ENCODE measurements around the gene CCDC80. TPM values are rescaled to one million over a fixed set of nuclear protein-coding genes. Genes with fewer than 3 reads are reported as not detected.

Gene CCDC80
- total and polyA plus RNA-seq, 9 of the 15 experiments (the other 6 are each of a cell fraction or from before 2014, with no cell fraction given) = 0.17 to 2.0 (median 1.1) TPM

GRCh38 chr3:112629425-112629824, 11.5 kb downstream of the CCDC80 start:
- no TSS peak for BruUV-seq (replicated peaks)
- Histone ChIP-seq H3K36me3 (ENCODE audit: control insufficient read depth, insufficient read depth, low read length) (no peaks in the 10 kb centered on the region), H3K9me1 (ENCODE audit: control insufficient read depth, insufficient read depth, low read length) (no peaks in the 10 kb centered on the region), H3K4me1 (replicated peaks in 1 of 2; ENCODE audit: control insufficient read depth in 2 of 2, insufficient read depth in 2 of 2, low read length in 2 of 2) (no peaks in the 10 kb centered on the region; a peak in 1 of 5 replicates), H3K4me2 (ENCODE audit: insufficient read depth, low read length) (no peak overlapping the region), H3K9ac (ENCODE audit: insufficient read depth in 1 of 2, low read depth in 2 of 2, low read length in 2 of 2) (no peak overlapping the region), H4K20me1 (replicated peaks; ENCODE audit: control insufficient read depth, insufficient read depth, low read length) (no peaks in the 10 kb centered on the region), H2AFZ (ENCODE audit: low read depth, low read length) (no peak overlapping the region), H3K27me3 (ENCODE audit: control insufficient read depth in 2 of 2, insufficient read depth in 2 of 2, low read length in 2 of 2) (no peaks in the 10 kb centered on the region; a peak in 1 of 5 replicates), H3K9me3 (replicated peaks; ENCODE audit: control insufficient read depth, insufficient read depth, low read depth, low read length) (no peaks in the 10 kb centered on the region), H3K79me2 (ENCODE audit: control insufficient read depth, insufficient read depth, low read length) (no peaks in the 10 kb centered on the region), H3K27ac (ENCODE audit: extremely low read depth, low read depth, low read length) (no peak overlapping the region), H3K4me3 (no peak overlapping the region)
- intact Hi-C loops (cut with micrococcal nuclease) = no loop called here
- peak in 2 of 4 experiments; percentile 30 to 50 for DNase-seq (ENCODE audit: extremely low read depth in 1 of 4, low spot score in 3 of 4)
- FAIRE-seq = peak; percentile 70
- CTCF ChIA-PET (ENCODE audit: low intra/inter-chr PET ratio) = no interaction called here
- in situ Hi-C loops (cut with MboI) = loop anchor here (25.0 kb wide), 1 partner anchor 633 kb away; no protein-coding TSS in a partner anchor
- TF ChIP-seq CHD4 (IDR thresholded peaks at IDR 0.05; ENCODE audit: insufficient read depth, insufficient replicate concordance, low read depth, low read length, poor library complexity, severe bottlenecking) (no peak), ARID1B (IDR thresholded peaks at IDR 0.05) (0 out of 2 replicates have a peak, but pooled peaks have one; percentile 16), JUN (IDR thresholded peaks at IDR 0.05; ENCODE audit: borderline replicate concordance, low read depth, low read length) (peak; percentile 57; the same call in 1 of the 2 replicates), JUN (CRISPR knock-in tag; IDR thresholded peaks at IDR 0.05; ENCODE audit: borderline replicate concordance) (no peak), NR1H2 (CRISPR knock-in tag; IDR thresholded peaks at IDR 0.05) (no peak), CHD1 (IDR thresholded peaks at IDR 0.05; ENCODE audit: low read length) (no peak), ATF3 (IDR thresholded peaks at IDR 0.05) (peak; percentile 81), ATF3 (CRISPR knock-in tag; conservative IDR thresholded peaks at IDR 0.05) (no peak), TRIM28 (IDR thresholded peaks at IDR 0.05) (no peak), FOSL1 (tag; conservative IDR thresholded peaks at IDR 0.05) (peak; percentile 80), JUND (IDR thresholded peaks at IDR 0.05; ENCODE audit: borderline replicate concordance, low read depth, low read length) (peak; percentile 85), JUND (tag; IDR thresholded peaks at IDR 0.05; ENCODE audit: borderline replicate concordance, low read depth, low read length) (peak; percentile 85; the same call in 2 of the 3 replicates), ELK3 (CRISPR knock-in tag; IDR thresholded peaks at IDR 0.05) (no peak), ZNF174 (CRISPR knock-in tag; IDR thresholded peaks at IDR 0.05) (no peak)
- WGBS (ENCODE audit: insufficient coverage, low coverage, missing lambda C conversion rate) = 13% methylated on average over 7 of the region's 7 CpGs
- POLR2A ChIA-PET = no interaction called here
- peak; percentile 81 for ATAC-seq

Measured in K562 (cell line).